ENCODE results near the gene NINJ2.

The NINJ2 gene

GRCh38 chr12:639988-640387 lies 23.3 kb downstream of the NINJ2 start:
- TF ChIP-seq YY1 (IDR thresholded peaks at IDR 0.05; ENCODE audit: low read depth) (no peak), TAF1 (IDR thresholded peaks at IDR 0.05; ENCODE audit: low read depth) (no peak), NFIC (IDR thresholded peaks at IDR 0.05) (no peak), TEAD4 (IDR thresholded peaks at IDR 0.05) (no peak), EP300 (IDR thresholded peaks at IDR 0.05; ENCODE audit: borderline replicate concordance) (no peak), USF1 (IDR thresholded peaks at IDR 0.05) (no peak), EGR1 (IDR thresholded peaks at IDR 0.05) (no peak), CREB1 (IDR thresholded peaks at IDR 0.05; ENCODE audit: low read depth) (no peak), FOXM1 (IDR thresholded peaks at IDR 0.05; ENCODE audit: borderline replicate concordance, low read depth) (no peak), TCF12 (IDR thresholded peaks at IDR 0.05; ENCODE audit: low read depth) (no peak), CEBPB (IDR thresholded peaks at IDR 0.05) (no peak), ZBTB7A (IDR thresholded peaks at IDR 0.05; ENCODE audit: low read depth) (no peak), RAD21 (IDR thresholded peaks at IDR 0.05; ENCODE audit: low read depth) (no peak)
- TF ChIP-seq, protein P1, sequence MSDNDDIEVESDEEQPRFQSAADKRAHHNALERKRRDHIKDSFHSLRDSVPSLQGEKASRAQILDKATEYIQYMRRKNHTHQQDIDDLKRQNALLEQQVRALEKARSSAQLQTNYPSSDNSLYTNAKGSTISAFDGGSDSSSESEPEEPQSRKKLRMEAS (IDR thresholded peaks at IDR 0.05) = no peak
- TF ChIP-seq, protein P2, sequence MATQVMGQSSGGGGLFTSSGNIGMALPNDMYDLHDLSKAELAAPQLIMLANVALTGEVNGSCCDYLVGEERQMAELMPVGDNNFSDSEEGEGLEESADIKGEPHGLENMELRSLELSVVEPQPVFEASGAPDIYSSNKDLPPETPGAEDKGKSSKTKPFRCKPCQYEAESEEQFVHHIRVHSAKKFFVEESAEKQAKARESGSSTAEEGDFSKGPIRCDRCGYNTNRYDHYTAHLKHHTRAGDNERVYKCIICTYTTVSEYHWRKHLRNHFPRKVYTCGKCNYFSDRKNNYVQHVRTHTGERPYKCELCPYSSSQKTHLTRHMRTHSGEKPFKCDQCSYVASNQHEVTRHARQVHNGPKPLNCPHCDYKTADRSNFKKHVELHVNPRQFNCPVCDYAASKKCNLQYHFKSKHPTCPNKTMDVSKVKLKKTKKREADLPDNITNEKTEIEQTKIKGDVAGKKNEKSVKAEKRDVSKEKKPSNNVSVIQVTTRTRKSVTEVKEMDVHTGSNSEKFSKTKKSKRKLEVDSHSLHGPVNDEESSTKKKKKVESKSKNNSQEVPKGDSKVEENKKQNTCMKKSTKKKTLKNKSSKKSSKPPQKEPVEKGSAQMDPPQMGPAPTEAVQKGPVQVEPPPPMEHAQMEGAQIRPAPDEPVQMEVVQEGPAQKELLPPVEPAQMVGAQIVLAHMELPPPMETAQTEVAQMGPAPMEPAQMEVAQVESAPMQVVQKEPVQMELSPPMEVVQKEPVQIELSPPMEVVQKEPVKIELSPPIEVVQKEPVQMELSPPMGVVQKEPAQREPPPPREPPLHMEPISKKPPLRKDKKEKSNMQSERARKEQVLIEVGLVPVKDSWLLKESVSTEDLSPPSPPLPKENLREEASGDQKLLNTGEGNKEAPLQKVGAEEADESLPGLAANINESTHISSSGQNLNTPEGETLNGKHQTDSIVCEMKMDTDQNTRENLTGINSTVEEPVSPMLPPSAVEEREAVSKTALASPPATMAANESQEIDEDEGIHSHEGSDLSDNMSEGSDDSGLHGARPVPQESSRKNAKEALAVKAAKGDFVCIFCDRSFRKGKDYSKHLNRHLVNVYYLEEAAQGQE (IDR thresholded peaks at IDR 0.05; ENCODE audit: low read depth) = no peak

DNA sequence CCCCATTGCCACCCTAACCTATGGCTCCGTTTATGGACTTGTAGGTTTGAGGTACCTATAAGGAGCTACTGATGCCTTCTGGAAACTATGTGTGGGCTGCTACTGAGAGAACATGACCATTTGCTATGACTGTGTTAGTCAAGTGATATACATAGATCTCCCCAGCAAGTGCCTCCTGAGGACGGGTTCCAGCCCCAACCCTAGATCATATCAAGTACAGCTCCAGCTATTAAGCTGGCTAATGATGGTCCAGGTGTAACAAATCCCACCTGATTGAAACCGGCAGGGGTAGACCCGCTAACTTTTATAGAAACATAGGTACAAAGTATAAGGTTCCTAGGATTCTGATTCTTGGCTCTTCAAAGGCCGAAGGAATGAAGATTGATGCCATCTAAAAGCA lies 23.7 kb downstream of the NINJ2 start:
- TF ChIP-seq, protein P1 (IDR thresholded peaks at IDR 0.05) = no peak
- no peak for TF ChIP-seq EP300 (IDR thresholded peaks at IDR 0.05; ENCODE audit: borderline replicate concordance)
- no peak for TF ChIP-seq TAF1 (IDR thresholded peaks at IDR 0.05; ENCODE audit: low read depth)
- TF ChIP-seq RAD21 (IDR thresholded peaks at IDR 0.05; ENCODE audit: low read depth) = no peak

DNA sequence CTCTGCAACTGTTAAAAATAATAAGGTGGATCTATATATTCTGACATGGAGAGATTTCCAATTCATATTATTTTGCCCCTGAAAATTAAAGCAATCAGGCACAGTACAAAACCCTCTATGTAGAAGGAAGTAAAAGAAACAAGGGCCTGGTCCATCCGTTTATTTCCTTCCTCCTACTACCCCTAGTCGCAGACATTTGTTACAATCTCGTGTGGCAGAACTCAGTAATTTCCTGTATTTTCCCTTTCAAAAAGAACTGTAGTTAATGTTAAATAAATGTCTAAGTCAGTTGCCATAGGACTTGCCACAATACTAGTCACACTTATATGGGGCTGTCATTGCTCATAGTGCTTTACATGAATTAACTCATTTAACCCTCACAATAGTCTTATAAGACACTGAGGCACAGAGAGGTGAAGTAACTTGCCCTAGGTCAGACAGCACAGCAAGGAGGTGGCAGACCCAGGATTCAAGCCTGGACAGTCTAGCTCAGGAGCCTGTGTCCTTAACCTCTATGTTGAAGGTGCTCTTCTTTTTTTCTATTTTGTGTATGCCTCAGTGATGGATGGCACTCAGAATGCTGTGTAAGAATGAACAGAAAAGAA lies 24.2 kb downstream of the NINJ2 start:
- TF ChIP-seq, protein P2 (IDR thresholded peaks at IDR 0.05; ENCODE audit: low read depth) = no peak
- no peak for TF ChIP-seq CEBPB (IDR thresholded peaks at IDR 0.05)
- TF ChIP-seq YY1 (IDR thresholded peaks at IDR 0.05; ENCODE audit: low read depth) = no peak
- no peak for TF ChIP-seq ZBTB7A (IDR thresholded peaks at IDR 0.05; ENCODE audit: low read depth)
- TF ChIP-seq, protein P1 (IDR thresholded peaks at IDR 0.05) = no peak
- no peak for TF ChIP-seq RAD21 (IDR thresholded peaks at IDR 0.05; ENCODE audit: low read depth)
- no peak for TF ChIP-seq NFIC (IDR thresholded peaks at IDR 0.05)

- TF ChIP-seq, protein P2 (IDR thresholded peaks at IDR 0.05; ENCODE audit: low read depth) = no peak
- TF ChIP-seq CEBPB (IDR thresholded peaks at IDR 0.05) (no peak), EP300 (IDR thresholded peaks at IDR 0.05; ENCODE audit: borderline replicate concordance) (no peak), FOXM1 (IDR thresholded peaks at IDR 0.05; ENCODE audit: borderline replicate concordance, low read depth) (no peak), RAD21 (IDR thresholded peaks at IDR 0.05; ENCODE audit: low read depth) (no peak), TCF12 (IDR thresholded peaks at IDR 0.05; ENCODE audit: low read depth) (no peak), ZBTB7A (IDR thresholded peaks at IDR 0.05; ENCODE audit: low read depth) (no peak), EGR1 (IDR thresholded peaks at IDR 0.05) (no peak), NFIC (IDR thresholded peaks at IDR 0.05) (no peak), TEAD4 (IDR thresholded peaks at IDR 0.05) (no peak), TAF1 (IDR thresholded peaks at IDR 0.05; ENCODE audit: low read depth) (no peak), YY1 (IDR thresholded peaks at IDR 0.05; ENCODE audit: low read depth) (no peak), USF1 (IDR thresholded peaks at IDR 0.05) (no peak), CREB1 (IDR thresholded peaks at IDR 0.05; ENCODE audit: low read depth) (no peak)
- TF ChIP-seq, protein P1 (IDR thresholded peaks at IDR 0.05) = no peak
These were observed 26.6 kb downstream of the NINJ2 start for GRCh38 chr12:636632-637031.

Measured in Ishikawa (cell line).